Umbilical cord (tissue), 2 donors: ENCODE measurements around the gene ZFPM1. TPM values are rescaled to one million over a fixed set of nuclear protein-coding genes. Genes with fewer than 3 reads are reported as not detected.
A peak's percentile ranks its signal among the peaks of the same experiment; 100 is the strongest.

Experiments used
- DNase-seq: peaks from one replicate; pipeline ENCODE4 v3.0.0-alpha.2; 2015; ENCODE audit warnings: low spot score
- total RNA-seq: library from RNA; depleted of rRNA; stranded (reverse); fragments of >200 nt; gene quantifications from one replicate; pipeline ENCODE4 v1.2.3, GENCODE V29; 2014; ENCODE audit warnings: low replicate concordance; ENCODE audit not compliant: insufficient read depth

ZFPM1 gene
- total RNA-seq, 1 donor from 2014 or later: 1.7 TPM

GRCh38 chr16:88448461-88449266 is 4.4 kb upstream of the ZFPM1 start:
- DNase-seq: no peak

GRCh38 chr16:88449267-88449561 is 3.9 kb upstream of the ZFPM1 start:
- DNase-seq: no peak

GRCh38 chr16:88451586-88452481 is 1.2 kb upstream of the ZFPM1 start:
- peak; percentile 20 for DNase-seq

GRCh38 chr16:88452482-88453216 is 431 bp upstream of the ZFPM1 start:
- peak; percentile 98 for DNase-seq

GRCh38 chr16:88453611-88454522 is 787 bp downstream of the ZFPM1 start:
- DNase-seq: peak; percentile 40

- peak; percentile 37 for DNase-seq
Observed at GRCh38 chr16:88454523-88454947, 1.5 kb downstream of the ZFPM1 start.

- peak; percentile 51 for DNase-seq
Observed at GRCh38 chr16:88455610-88456355, 2.7 kb downstream of the ZFPM1 start.

- DNase-seq: no peak
Observed at GRCh38 chr16:88456356-88457292, 3.5 kb downstream of the ZFPM1 start.

GRCh38 chr16:88458039-88458772 is 5.1 kb downstream of the ZFPM1 start:
- DNase-seq: no peak

GRCh38 chr16:88458773-88459235 is 5.7 kb downstream of the ZFPM1 start:
- DNase-seq: no peak

- peak; percentile 72 for DNase-seq
Observed at GRCh38 chr16:88459366-88460073, 6.4 kb downstream of the ZFPM1 start.

GRCh38 chr16:88460496-88461330 is 7.6 kb downstream of the ZFPM1 start:
- DNase-seq: peak; percentile 65

- peak; percentile 97 for DNase-seq
Observed at GRCh38 chr16:88461331-88462269, 8.5 kb downstream of the ZFPM1 start.

GRCh38 chr16:88462396-88462795 is 9.3 kb downstream of the ZFPM1 start:
- DNase-seq: no peak

GRCh38 chr16:88463411-88463810 is 10.3 kb downstream of the ZFPM1 start:
- DNase-seq: no peak
